HG02610 (cell line): ENCODE measurements around the gene CES1.
"Not testable (repeated sequence)": the region's sequence is repeated elsewhere in the genome, so short reads cannot be mapped to it uniquely, and the experiment has no call there.

Experiments
- ATAC-seq: cut with Tn5 transposase; IDR thresholded peaks from one replicate; pipeline ENCODE4 v1.9.1; 2021; ENCODE audit warnings: mild to moderate bottlenecking, moderate library complexity; ENCODE audit not compliant: unreplicated experiment

Gene CES1

GRCh38 chr16:55792934-55793374 is 39.9 kb downstream of the CES1 start:
- not testable (repeated sequence) for ATAC-seq

DNA sequence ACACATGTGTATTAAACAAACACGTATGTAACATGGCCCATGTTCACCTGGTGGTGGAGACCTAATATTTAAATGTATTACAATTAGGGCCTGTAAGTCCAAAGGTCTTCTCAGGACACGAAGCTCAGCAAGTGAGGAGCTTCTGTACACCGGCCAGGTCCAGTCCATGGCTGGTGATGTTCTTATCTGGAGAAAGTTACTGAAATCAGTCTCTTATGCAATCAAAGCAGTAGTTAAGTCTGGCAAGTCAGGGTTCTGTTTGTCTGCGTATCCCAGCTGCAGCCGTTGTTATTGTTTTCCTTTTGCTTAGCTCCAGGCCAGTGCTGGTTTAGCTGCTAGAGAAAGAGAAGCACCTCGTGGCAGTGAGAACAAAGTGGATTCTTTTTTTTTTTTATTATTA is 41.4 kb downstream of the CES1 start:
- not testable (repeated sequence) for ATAC-seq

GRCh38 chr16:55790240-55790639 is 42.7 kb downstream of the CES1 start:
- ATAC-seq, result not testable (repeated sequence)

- not testable (repeated sequence) for ATAC-seq
Observed at GRCh38 chr16:55782793-55783091, 50.2 kb downstream of the CES1 start.

DNA sequence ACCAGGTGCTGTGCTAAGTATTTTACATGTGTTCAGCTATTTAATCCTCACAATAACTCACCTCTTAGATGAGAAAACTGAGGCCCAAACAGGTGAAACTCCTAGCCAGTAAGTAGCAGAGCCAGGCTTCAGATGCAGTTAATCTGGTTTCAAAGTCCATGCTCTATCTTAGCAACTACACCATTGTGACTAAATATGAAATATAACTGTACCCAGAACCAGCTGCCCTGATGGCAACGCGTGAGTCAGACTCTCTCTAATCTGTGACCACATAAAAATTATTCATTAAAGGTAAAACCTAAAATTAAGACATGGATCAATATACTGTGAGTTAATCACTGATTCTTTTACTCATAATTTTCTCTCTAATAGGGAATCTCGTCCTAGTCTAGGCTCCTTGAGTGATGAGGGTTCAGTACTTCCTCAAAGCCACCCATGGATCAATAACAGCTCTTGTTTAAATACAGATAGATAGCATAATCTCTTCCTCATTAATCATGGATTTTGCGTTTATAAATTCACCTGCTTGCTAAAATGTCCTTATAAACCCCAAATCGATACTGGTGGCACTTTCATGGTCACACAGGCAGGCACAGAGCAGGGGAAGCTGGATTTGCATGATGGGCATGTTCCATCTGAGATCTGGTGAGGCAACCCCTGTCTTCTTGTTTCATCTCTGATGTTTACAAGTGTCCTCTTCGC is 50.7 kb downstream of the CES1 start:
- not testable (repeated sequence) for ATAC-seq

DNA sequence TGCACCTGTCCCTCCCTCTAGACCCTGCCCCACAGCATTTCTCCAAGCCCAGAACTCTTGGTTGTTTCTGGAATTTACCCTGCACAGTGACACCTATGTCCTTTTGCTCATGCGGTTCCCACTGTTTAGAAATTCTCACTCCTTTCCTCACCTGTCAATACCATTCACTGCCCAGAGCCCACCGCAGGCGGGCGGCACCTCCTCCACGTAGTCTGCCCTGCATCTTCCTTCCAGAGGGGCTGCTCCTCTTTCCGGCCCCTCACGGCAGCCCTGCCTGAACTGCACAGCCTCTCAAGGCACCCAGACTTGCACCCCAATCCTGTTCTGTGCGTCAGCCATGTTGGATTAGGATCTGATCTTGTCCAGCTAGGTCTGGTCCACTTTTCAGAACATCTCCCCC is 51.4 kb downstream of the CES1 start:
- ATAC-seq, result not testable (repeated sequence)

GRCh38 chr16:55780095-55780407 is 52.8 kb downstream of the CES1 start:
- not testable (repeated sequence) for ATAC-seq

- ATAC-seq, result no peak
Observed at GRCh38 chr16:55779402-55780094, 53.3 kb downstream of the CES1 start.

DNA sequence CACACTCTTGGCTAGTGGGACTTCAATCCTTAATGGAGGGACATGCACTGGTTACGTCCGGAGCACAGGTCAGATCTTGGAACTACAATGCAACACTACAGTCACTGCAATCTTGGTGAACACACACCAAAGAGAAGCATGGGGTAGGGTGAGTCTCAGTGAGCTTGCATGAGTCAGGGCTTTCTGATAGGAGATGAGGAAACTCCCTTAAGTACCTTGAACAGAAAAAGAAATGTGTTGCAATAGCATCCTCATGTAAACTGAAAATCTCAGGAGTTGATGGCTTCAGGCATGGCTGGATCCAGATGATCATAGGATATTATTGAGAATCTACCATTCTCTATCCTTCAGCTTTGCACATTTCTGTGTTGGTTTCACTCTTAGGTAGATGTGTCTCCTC is 54.1 kb downstream of the CES1 start:
- no peak for ATAC-seq

- no peak for ATAC-seq
Observed at GRCh38 chr16:55775857-55776256, 57.0 kb downstream of the CES1 start.

DNA sequence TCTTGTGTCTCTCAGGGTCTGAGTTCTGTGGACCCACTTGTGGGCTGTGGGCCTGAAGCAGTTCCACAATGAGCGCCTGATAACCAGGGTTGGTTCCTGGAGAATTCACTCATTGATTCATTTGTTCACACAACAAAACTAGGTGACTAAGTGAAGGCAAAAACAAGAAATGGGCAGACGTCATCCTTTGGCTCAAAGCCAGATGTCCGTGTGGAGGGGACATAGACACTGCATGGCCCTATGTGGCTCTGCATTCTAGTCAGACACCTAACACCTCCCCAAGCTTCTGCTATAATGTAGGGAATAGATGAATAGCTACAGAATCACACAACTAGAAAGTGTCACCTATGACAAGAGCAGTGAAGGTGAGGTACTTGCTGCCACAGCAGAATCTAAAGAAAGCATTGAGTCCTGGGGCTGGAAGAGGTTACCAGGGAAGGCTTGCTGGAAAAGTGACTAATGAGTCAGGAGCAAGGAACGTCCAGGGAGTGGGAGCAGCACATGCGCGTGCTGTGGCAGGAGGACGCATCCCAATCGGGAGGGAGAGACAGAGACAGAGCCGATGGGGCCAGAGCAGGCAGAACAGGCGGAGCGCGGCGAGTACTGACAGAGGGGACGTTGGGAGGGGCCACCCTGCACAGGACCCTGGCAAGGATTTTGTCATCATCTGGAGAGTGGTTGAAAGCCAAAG is 58.9 kb downstream of the CES1 start:
- no peak for ATAC-seq

GRCh38 chr16:55765161-55765560 is 67.7 kb downstream of the CES1 start:
- no peak for ATAC-seq

GRCh38 chr16:55760310-55761001 is 72.4 kb downstream of the CES1 start:
- no peak for ATAC-seq

DNA sequence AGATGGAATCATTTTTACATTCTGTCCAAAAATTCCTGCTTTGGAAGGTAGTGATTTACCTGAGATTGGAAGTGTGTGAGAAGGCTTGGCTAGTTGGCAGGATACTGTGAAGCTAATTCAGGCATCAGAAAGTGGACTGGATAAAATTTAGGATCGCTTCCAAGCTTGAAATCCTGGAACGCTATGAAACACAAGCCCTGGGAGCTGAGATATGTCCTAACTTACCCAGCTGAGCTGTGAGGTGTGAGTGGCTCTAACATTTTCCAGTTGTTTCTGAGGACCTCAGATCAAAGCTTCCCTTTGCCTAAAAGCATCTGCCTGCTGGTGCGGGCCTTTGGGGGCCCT is 73.0 kb downstream of the CES1 start:
- not testable (repeated sequence) for ATAC-seq

DNA sequence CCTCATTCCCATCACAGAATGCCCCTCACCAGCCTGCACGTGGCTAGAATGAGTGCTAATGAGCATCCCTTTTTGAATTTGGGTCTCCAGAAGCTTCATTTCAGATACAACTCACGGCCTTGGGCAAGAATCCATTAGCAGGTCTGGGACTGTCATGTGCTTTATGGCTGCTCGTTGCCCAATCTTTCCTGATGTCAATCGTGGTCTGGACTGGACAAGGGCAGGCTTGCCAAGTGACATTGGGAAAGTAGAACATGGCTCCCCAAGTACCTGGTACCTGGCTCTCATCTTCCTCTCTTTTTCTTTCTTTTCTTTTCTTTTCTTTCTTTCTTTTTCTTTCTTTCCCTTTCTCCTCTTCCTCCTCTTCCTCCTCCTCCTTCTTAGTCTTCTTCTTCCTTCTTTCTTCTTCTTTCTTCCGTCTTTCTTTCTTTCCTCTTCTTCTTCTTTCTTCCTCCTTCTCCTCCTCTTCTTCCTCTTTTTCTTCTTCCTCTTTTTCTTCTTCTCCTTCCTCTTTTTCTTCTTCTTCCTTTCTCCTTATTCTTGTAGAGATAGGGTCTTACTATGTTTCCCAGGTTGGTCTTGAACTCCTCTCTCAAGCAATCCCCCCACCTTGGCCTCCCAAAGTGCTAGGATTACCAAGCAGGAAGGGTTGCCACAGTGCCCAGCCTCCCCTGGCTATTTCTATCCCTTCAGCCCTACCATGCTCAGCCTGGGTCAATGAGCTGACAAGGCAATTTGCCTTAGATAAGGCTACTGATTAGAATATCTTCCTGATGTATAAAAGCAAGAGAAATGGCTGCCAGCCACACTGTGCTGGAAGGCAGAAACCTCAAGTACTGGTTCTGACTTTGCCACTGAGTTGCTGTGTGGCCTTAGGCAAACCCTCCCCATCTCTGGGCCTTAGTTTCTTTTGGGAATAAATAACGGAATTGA is 75.0 kb downstream of the CES1 start:
- ATAC-seq, result not testable (repeated sequence)

DNA sequence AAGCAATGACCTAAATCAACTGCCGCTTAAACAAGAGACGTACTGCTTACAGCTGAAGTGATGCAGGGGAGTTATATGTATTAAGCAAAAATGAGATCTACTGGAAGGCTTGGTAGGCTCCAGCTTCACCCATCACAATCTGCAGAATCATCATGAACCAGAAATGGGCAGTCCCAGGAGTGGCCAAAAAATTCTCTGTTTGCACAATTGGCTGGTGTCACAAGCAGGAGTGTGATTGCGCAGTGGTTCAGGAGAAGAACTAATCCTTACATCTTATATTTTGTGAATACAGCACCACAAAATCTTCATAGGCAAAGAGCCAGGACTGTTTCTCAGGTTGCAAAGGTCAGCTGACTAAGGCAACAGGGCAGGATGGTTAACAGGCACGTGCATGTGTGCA is 75.9 kb downstream of the CES1 start:
- no peak for ATAC-seq

GRCh38 chr16:55754056-55754455 is 78.8 kb downstream of the CES1 start:
- no peak for ATAC-seq

- ATAC-seq, result not testable (repeated sequence)
Observed at GRCh38 chr16:55753145-55753631, 79.7 kb downstream of the CES1 start.
